Ovary (tissue), 3 donors: ENCODE measurements around the gene ABCC4.

Source experiments
- CTCF ChIP-seq, 3 donors: fragments of 450-650 bp in 2 of 3; fragments of 200-600 bp in 1 of 3; IDR thresholded peaks; one replicate each; pipeline versions ENCODE4 v1.5.1 to v1.8.0; 2016 to 2022; ENCODE audit warnings: antibody characterized with exemption in 3 of 3, mild to moderate bottlenecking in 1 of 3
- EP300 ChIP-seq: sonication (generic); formaldehyde crosslinking; IDR thresholded peaks from one replicate; pipeline ENCODE4 v1.6.1; 2017; ENCODE audit warnings: antibody characterized with exemption
- POLR2A ChIP-seq: fragments of 450-650 bp; IDR thresholded peaks from one replicate; pipeline ENCODE4 v1.6.1; 2017; ENCODE audit warnings: antibody characterized with exemption, mild to moderate bottlenecking, moderate library complexity
- donor health status: DM: no; HTN: no; CAD: no.

- TF ChIP-seq CTCF (IDR thresholded peaks at IDR 0.05) (no peak), EP300 (no peak), POLR2A (no peak)
Measured at GRCh38 chr13:94992036-94992960, 309.0 kb downstream of the ABCC4 start.
